Upper lobe of right lung (tissue), 1 donor: Measurements from ENCODE around the gene CRTC1. TPM values are rescaled to one million over a fixed set of nuclear protein-coding genes. Genes with fewer than 3 reads are reported as not detected.
A peak's percentile ranks its signal among the peaks of the same experiment; 100 is the strongest.

Source experiments
- ATAC-seq: fragments of 200-7000 bp; cut with Tn5 transposase; one replicate; pipeline ENCODE4 v1.9.1; 2020; ENCODE audit warnings: mild to moderate bottlenecking, moderate library complexity
- DNase-seq: peaks from one replicate; pipeline ENCODE4 v3.0.0-alpha.2; 2020
- H3K27ac ChIP-seq: fragments of 200-600 bp; one replicate; pipeline ENCODE4 v1.8.0; 2022
- H3K27me3 ChIP-seq: fragments of 200-600 bp; one replicate; pipeline ENCODE4 v1.8.0; 2022; ENCODE audit warnings: mild to moderate bottlenecking
- H3K36me3 ChIP-seq: fragments of 200-600 bp; one replicate; pipeline ENCODE4 v1.8.0; 2022
- H3K4me1 ChIP-seq: fragments of 200-600 bp; one replicate; pipeline ENCODE4 v1.8.0; 2022
- H3K4me3 ChIP-seq: fragments of 200-600 bp; one replicate; pipeline ENCODE4 v1.8.0; 2022; ENCODE audit warnings: mild to moderate bottlenecking
- H3K9me3 ChIP-seq: fragments of 200-600 bp; one replicate; pipeline ENCODE4 v1.8.0; 2022
- CTCF ChIP-seq: fragments of 200-600 bp; IDR thresholded peaks from one replicate; pipeline ENCODE4 v1.8.0; 2022; ENCODE audit warnings: antibody characterized with exemption
- intact Hi-C: fragments of 100-400 bp; cut with DNase I; formaldehyde crosslinking; loops from one replicate; pipeline ENCODE4 v1.11.0; 2022
- total RNA-seq: library from RNA; stranded (reverse); fragmentation: NEBNext Ultra II Directional; extraction: Animal tissue kit (Norgen Biotek cat#: 25700); gene quantifications from one replicate; pipeline ENCODE4 v1.2.1, GENCODE V29; 2021
- donor health status: DM: no; HTN: yes; CAD: no; lungs with severe emphysema.

Gene CRTC1
- total RNA-seq, 1 donor from 2014 or later: 13.8 TPM

- H3K4me3 ChIP-seq: no peak overlapping the region
- TF ChIP-seq CTCF: no peak
- ATAC-seq (no peak), DNase-seq (no peak)
- H3K4me1 ChIP-seq: peaks cover 28% of the 10 kb centered on the region
- no peaks in the 10 kb centered on the region for H3K9me3 ChIP-seq
- no peak overlapping the region for H3K27ac ChIP-seq
- H3K36me3 ChIP-seq: peaks cover 2% of the 10 kb centered on the region
- intact Hi-C loops: no loop called here
- no peaks in the 10 kb centered on the region for H3K27me3 ChIP-seq
Observed at GRCh38 chr19:18759304-18759994, 76.0 kb downstream of the CRTC1 start.

- no peak overlapping the region for H3K4me3 ChIP-seq
- ATAC-seq (no peak), DNase-seq (no peak)
- no peak for TF ChIP-seq CTCF
- intact Hi-C loops: no loop called here
- H3K9me3 ChIP-seq: no peaks in the 10 kb centered on the region
- no peak overlapping the region for H3K27ac ChIP-seq
- no peaks in the 10 kb centered on the region for H3K36me3 ChIP-seq
- H3K27me3 ChIP-seq: no peaks in the 10 kb centered on the region
- peaks cover 32% of the 10 kb centered on the region for H3K4me1 ChIP-seq
Observed at GRCh38 chr19:18759995-18760426, 76.5 kb downstream of the CRTC1 start.

GRCh38 chr19:18760440-18761383, 77.2 kb downstream of the CRTC1 start:
- no peaks in the 10 kb centered on the region for H3K36me3 ChIP-seq
- no peak for ATAC-seq
- H3K27ac ChIP-seq: no peak overlapping the region
- H3K4me3 ChIP-seq: no peak overlapping the region
- intact Hi-C loops: no loop called here
- no peak for DNase-seq
- no peaks in the 10 kb centered on the region for H3K9me3 ChIP-seq
- H3K27me3 ChIP-seq: no peaks in the 10 kb centered on the region
- peaks cover 32% of the 10 kb centered on the region for H3K4me1 ChIP-seq
- no peak for TF ChIP-seq CTCF

GRCh38 chr19:18761531-18762110, 78.1 kb downstream of the CRTC1 start:
- intact Hi-C loops: no loop called here
- Histone ChIP-seq H3K27ac (peak overlapping the region; percentile 58), H3K36me3 (no peaks in the 10 kb centered on the region), H3K4me3 (no peak overlapping the region), H3K4me1 (peaks cover 32% of the 10 kb centered on the region), H3K9me3 (no peaks in the 10 kb centered on the region), H3K27me3 (no peaks in the 10 kb centered on the region)
- no peak for TF ChIP-seq CTCF
- peak; percentile 2 for ATAC-seq
- no peak for DNase-seq

GRCh38 chr19:18762125-18763023, 78.9 kb downstream of the CRTC1 start:
- no peaks in the 10 kb centered on the region for H3K27me3 ChIP-seq
- no peaks in the 10 kb centered on the region for H3K36me3 ChIP-seq
- peak; percentile 87 for ATAC-seq
- H3K27ac ChIP-seq: peak overlapping the region; percentile 58
- peaks cover 32% of the 10 kb centered on the region for H3K4me1 ChIP-seq
- H3K4me3 ChIP-seq: peak overlapping the region; percentile 16
- H3K9me3 ChIP-seq: no peaks in the 10 kb centered on the region
- peak; percentile 94 for DNase-seq
- no peak for TF ChIP-seq CTCF
- intact Hi-C loops: no loop called here
